DND-41 (cell line): ENCODE data around the gene GRIN2A.

Source experiments
- ATAC-seq: fragments of 200-7000 bp; cut with Tn5 transposase; 3 replicates; pipeline ENCODE4 v1.9.1; 2021; ENCODE audit warnings: low read depth; ENCODE audit not compliant: insufficient read depth
- DNase-seq: peaks from one replicate; pipeline ENCODE4 v3.0.0-alpha.2; 2020
- H2AFZ ChIP-seq: 2 replicates; pipeline ENCODE4 v1.6.0; 2012; ENCODE audit warnings: low read depth, low read length
- H3K27ac ChIP-seq: 2 replicates; pipeline ENCODE4 v1.5.1; 2012; ENCODE audit warnings: low read length, inconsistent platforms
- H3K27me3 ChIP-seq: fragments of 200-600 bp; sonication (generic); 2 replicates; pipeline ENCODE4 v1.6.0; 2012; ENCODE audit warnings: low read length, mild to moderate bottlenecking, inconsistent platforms; ENCODE audit not compliant: insufficient read depth, poor library complexity
- H3K36me3 ChIP-seq: 2 replicates; pipeline ENCODE4 v1.5.1; 2012; ENCODE audit warnings: low read length, inconsistent platforms; ENCODE audit not compliant: insufficient read depth
- H3K4me1 ChIP-seq: 2 replicates; pipeline ENCODE4 v1.5.1; 2012; ENCODE audit warnings: mild to moderate bottlenecking, low read length; ENCODE audit not compliant: insufficient read depth
- H3K4me2 ChIP-seq: 2 replicates; pipeline ENCODE4 v1.6.0; 2012; ENCODE audit warnings: mild to moderate bottlenecking, moderate library complexity, low read length, inconsistent platforms; ENCODE audit not compliant: insufficient read depth
- H3K4me3 ChIP-seq, 2 experiments: fragments of 200-600 bp in 1 of 2; shearing (Covaris generic) in 1 of 2; 2 replicates each; pipeline ENCODE4 v1.5.1; 2012 to 2016; ENCODE audit warnings: inconsistent platforms in 2 of 2, low read length in 2 of 2, mild to moderate bottlenecking in 2 of 2, low read depth in 1 of 2, moderate library complexity in 1 of 2
- H3K79me2 ChIP-seq: 2 replicates; pipeline ENCODE4 v1.6.0; 2012; ENCODE audit warnings: low read length, inconsistent platforms; ENCODE audit not compliant: insufficient read depth
- H3K9ac ChIP-seq: 2 replicates; pipeline ENCODE4 v1.6.0; 2012; ENCODE audit warnings: low read depth, mild to moderate bottlenecking, inconsistent platforms, low read length, moderate library complexity
- H3K9me3 ChIP-seq: 2 replicates; pipeline ENCODE4 v1.5.1; 2012; ENCODE audit warnings: low read length, moderate library complexity, mild to moderate bottlenecking, inconsistent platforms; ENCODE audit not compliant: insufficient read depth, severe bottlenecking
- H4K20me1 ChIP-seq: 2 replicates; pipeline ENCODE4 v1.6.0; 2012; ENCODE audit warnings: low read length; ENCODE audit not compliant: insufficient read depth
- CTCF ChIP-seq: IDR thresholded peaks from 2 replicates; pipeline ENCODE4 v1.5.1; 2012; ENCODE audit warnings: borderline replicate concordance, low read length, moderate library complexity, mild to moderate bottlenecking; ENCODE audit not compliant: poor library complexity, severe bottlenecking; ENCODE audit errors: extremely low read depth
- EZH2 ChIP-seq: IDR thresholded peaks from 3 replicates; pipeline ENCODE4 v1.6.1; 2012; ENCODE audit warnings: borderline replicate concordance, low read depth, mild to moderate bottlenecking, moderate library complexity, low read length, inconsistent platforms; ENCODE audit not compliant: severe bottlenecking

GRIN2A gene

DNA sequence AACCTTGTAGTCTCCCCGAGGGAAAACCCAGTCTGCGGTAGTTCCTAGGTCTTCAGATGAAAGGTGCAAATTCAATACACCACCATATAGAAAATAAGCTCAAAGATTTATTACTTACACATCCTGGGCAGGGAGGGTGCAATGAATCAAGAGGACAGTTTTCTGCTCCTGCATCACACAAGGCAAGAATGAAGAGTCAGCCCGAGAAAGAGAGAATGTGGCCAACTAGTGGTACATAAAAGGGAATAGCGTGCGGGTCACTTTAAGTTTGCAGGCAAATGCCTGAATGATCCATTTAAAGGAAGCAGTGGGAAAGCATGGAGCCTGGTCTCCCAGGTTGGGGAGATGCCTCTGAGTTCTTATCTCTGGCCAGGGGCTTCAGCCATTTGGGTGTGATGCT is 403.4 kb downstream of the GRIN2A start:
- H3K36me3 ChIP-seq, result no peaks in the 10 kb centered on the region
- ATAC-seq (no peak), DNase-seq (no peak)
- H3K79me2 ChIP-seq, result no peaks in the 10 kb centered on the region
- H3K27me3 ChIP-seq, result peaks cover 6% of the 10 kb centered on the region
- H3K9ac ChIP-seq, result no peak overlapping the region
- H3K4me1 ChIP-seq, result no peaks in the 10 kb centered on the region
- TF ChIP-seq EZH2, result no peak
- no peak for TF ChIP-seq CTCF
- H2AFZ ChIP-seq, result no peak overlapping the region
- no peaks in the 10 kb centered on the region for H3K9me3 ChIP-seq
- H3K4me2 ChIP-seq, result no peak overlapping the region
- no peak overlapping the region for H3K4me3 ChIP-seq
- no peaks in the 10 kb centered on the region for H4K20me1 ChIP-seq
- no peak overlapping the region for H3K27ac ChIP-seq

GRCh38 chr16:9775998-9776397 is 406.2 kb downstream of the GRIN2A start:
- Histone ChIP-seq H3K4me2 (no peak overlapping the region), H3K27ac (no peak overlapping the region), H2AFZ (no peak overlapping the region), H4K20me1 (no peaks in the 10 kb centered on the region), H3K27me3 (peaks cover 6% of the 10 kb centered on the region), H3K36me3 (no peaks in the 10 kb centered on the region), H3K9me3 (no peaks in the 10 kb centered on the region), H3K9ac (no peak overlapping the region), H3K79me2 (no peaks in the 10 kb centered on the region), H3K4me3 (no peak overlapping the region), H3K4me1 (no peaks in the 10 kb centered on the region)
- no peak for ATAC-seq
- TF ChIP-seq EZH2 (no peak), CTCF (no peak)
- DNase-seq, result no peak

DNA sequence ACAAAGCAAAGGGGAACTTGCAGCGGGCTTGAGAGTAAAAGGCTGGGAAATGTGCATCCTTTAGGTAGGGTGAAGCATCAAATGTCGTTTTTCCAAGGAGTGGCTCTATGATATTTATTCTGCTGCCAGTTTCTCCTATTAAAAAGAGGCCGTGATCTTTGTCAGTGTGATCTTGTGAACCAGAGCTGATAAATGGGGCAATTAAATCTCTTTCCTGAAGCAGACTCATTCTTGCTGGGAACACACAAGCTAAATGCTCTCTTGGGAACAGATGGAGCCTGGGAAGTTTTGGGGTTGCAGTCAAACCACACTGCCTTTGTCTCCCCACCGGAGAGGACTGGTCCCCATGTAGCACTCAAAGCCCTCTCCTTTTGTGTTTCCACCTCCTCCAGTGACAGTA is 408.9 kb downstream of the GRIN2A start:
- no peak for DNase-seq

More for the DNA sequence above, 408.9 kb downstream of the GRIN2A start:
- no peak for TF ChIP-seq CTCF
- TF ChIP-seq EZH2, result no peak
- H3K27ac ChIP-seq, result no peak overlapping the region
- H4K20me1 ChIP-seq, result no peaks in the 10 kb centered on the region
- no peak overlapping the region for H3K4me2 ChIP-seq
- no peak overlapping the region for H3K9ac ChIP-seq
- H3K36me3 ChIP-seq, result no peaks in the 10 kb centered on the region
- no peaks in the 10 kb centered on the region for H3K9me3 ChIP-seq
- no peak overlapping the region for H2AFZ ChIP-seq
- H3K27me3 ChIP-seq, result no peaks in the 10 kb centered on the region
- no peak overlapping the region for H3K4me3 ChIP-seq
- ATAC-seq, result no peak
- H3K4me1 ChIP-seq, result no peaks in the 10 kb centered on the region
- H3K79me2 ChIP-seq, result no peaks in the 10 kb centered on the region
